ENCODE measurements around the gene EFNA1.
"Not testable (repeated sequence)": the region's sequence is repeated elsewhere in the genome, so short reads cannot be mapped to it uniquely, and the experiment has no call there.

The EFNA1 gene

DNA sequence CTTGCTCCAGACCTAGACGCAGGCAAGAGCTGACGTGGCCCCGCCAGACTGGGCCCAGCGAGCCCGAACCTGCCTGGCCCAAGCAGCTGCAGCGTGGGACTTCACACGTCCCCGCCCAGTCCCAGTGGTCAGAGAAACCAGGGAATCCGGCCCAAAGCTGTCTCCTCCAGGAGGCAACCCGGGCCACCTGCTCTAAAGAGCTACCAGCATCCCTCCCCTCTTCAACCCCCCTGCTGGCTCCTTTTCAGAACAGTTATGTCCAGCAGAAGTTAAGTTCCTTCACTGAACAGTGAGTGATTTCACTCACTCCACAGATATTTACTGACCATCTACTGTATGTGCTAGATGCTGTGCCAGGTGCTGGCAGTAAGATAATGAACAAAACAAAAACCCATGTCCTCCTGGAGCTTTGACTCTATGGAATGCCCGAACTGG, 2.1 kb upstream of the EFNA1 start:
- DNase-seq: no peak

- DNase-seq: no peak
Measured at GRCh38 chr1:155125946-155126555, 1.6 kb upstream of the EFNA1 start.

GRCh38 chr1:155126556-155127104, 1.0 kb upstream of the EFNA1 start:
- no peak for DNase-seq

- DNase-seq: no peak
Measured at GRCh38 chr1:155127967-155128754, 485 bp downstream of the EFNA1 start.

DNA sequence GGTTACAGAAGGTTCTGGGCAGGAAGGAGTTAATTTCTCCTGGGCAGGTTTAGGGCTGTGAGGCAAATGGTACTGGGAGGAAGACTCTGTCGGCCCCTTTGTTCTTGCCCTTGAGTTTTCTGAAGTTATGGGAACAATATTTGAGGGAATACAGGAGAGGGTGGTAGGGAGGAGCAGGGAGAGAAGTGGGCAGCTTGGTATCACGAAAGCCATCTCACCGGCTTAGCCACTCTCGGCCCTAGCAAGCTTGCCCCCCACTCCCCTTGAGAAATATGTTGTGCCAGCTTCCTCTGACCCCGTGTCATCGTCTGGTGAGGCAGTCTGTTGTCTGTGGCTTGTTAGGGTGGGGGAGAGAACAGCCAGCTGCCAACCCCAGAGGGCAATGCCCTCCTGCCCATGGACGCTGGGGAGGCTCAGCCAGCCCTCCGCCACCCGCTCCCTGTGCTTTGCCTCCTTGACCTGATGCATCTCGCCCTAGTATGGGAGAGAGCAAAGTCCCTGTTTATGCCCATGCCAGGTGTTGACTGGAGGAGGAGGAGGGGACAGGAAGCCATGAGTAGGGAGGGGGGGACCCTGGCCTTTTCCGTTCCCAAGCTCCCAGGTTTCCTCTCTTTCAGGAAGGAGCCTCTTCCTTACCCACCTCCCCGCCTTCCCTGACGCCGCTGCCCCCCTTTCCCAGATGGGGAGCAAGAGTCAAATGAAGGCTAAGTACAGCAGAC, 1.2 kb downstream of the EFNA1 start:
- no peak for DNase-seq

- no peak for DNase-seq
Measured at GRCh38 chr1:155130272-155131006, 2.8 kb downstream of the EFNA1 start.

GRCh38 chr1:155131285-155131684, 3.6 kb downstream of the EFNA1 start:
- DNase-seq: no peak

DNA sequence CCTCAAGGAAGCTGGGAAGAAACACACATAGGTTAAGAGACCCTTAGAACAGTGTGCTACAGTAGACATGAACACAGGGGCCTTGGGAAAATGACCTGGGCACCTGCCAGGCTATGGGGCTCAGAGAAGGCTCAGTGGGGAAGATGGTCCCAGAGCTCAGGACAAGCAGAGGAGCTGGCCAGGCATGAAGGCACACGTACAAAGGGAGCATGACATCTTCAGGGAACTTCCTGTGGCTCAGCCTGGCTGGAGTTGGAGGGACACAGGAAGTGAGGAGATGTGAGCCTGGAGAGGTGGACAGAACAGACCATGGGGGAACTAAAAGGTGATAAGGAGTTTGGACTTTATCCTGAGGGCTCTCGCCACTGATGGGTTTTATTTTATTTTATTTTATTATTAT, 4.2 kb downstream of the EFNA1 start:
- DNase-seq: no peak

GRCh38 chr1:155133799-155134281, 6.2 kb downstream of the EFNA1 start:
- DNase-seq: no peak

DNA sequence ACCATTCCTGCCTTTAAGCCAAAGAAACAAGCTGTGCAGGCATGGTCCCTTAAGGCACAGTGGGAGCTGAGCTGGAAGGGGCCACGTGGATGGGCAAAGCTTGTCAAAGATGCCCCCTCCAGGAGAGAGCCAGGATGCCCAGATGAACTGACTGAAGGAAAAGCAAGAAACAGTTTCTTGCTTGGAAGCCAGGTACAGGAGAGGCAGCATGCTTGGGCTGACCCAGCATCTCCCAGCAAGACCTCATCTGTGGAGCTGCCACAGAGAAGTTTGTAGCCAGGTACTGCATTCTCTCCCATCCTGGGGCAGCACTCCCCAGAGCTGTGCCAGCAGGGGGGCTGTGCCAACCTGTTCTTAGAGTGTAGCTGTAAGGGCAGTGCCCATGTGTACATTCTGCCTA, 6.6 kb downstream of the EFNA1 start:
- DNase-seq: no peak

DNA sequence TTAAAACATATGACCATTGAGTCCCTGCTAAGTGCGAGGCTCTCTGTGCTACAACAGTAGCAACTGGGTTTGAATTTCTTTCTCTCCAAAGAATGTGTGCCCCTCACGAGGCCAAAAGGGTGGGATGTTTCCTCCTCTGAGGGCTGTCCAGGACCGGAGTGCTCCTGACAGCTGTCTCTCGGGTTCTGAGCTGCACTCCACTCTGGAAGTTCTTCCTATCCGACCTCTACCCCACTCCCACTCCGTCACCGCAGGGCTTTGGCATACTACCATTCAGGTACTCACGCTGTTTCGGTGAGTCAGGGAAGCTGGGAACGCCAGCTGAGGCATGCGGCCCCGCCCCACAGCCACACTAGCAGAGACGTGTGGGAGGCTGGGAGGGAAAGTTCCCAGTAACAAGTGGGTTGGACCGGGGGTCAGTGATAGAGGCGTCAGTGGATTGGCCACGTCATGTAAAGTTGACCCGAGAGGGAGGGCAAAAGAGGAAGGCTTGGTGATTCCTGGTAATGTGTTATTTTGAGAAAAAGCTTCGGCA, 7.3 kb downstream of the EFNA1 start:
- peak; percentile 81 for DNase-seq

DNA sequence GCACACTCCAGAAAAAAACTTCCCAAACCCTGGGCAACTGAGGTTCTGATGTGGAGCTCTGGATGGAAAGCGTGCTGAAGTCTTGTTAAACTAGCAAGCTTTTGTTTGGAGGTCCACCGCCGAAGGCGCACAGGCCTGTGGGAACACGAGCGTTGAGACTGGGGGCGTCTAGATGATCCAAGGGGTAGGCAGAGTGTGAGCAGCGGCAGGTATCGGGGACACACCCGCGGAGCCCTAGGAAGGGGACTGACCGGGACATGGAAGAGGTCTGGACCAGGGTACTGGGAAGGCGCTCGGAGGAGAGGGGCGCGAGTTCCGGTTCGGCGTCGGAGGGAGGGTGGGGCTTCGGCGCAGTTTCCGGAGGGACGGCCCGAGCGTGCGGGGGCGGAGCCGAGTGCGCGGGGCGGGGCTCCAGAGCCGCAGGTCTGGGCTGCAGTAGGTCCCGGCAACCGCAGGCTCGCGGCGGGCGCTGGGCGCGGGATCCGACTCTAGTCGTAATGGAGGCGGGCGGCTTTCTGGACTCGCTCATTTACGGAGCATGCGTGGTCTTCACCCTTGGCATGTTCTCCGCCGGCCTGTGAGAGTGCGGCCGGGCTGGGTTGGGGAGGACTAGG, 7.8 kb downstream of the EFNA1 start, which contains the start of gene SLC50A1:
TSS of gene SLC50A1 (plus strand) at position 438 of the 614 bp plus-strand sequence. CDS start at position 498, 60 bp downstream.
- DNase-seq: peak; percentile 90

- no peak for DNase-seq
Measured at GRCh38 chr1:155136748-155137147, 9.1 kb downstream of the EFNA1 start.

- DNase-seq: no peak
Measured at GRCh38 chr1:155137154-155137949, 9.7 kb downstream of the EFNA1 start.

GRCh38 chr1:155139895-155140629, 12.4 kb downstream of the EFNA1 start, which contains the start of gene DPM3:
Gene DPM3, minus strand, starts transcription at chr1:155140531. Its CDS starts 291 bp downstream, at chr1:155140240.
- peak; percentile 51 for DNase-seq

- no peak for DNase-seq
Measured at GRCh38 chr1:155140630-155140953, 12.9 kb downstream of the EFNA1 start.

GRCh38 chr1:155141749-155142148, 14.1 kb downstream of the EFNA1 start:
- DNase-seq: no peak

DNA sequence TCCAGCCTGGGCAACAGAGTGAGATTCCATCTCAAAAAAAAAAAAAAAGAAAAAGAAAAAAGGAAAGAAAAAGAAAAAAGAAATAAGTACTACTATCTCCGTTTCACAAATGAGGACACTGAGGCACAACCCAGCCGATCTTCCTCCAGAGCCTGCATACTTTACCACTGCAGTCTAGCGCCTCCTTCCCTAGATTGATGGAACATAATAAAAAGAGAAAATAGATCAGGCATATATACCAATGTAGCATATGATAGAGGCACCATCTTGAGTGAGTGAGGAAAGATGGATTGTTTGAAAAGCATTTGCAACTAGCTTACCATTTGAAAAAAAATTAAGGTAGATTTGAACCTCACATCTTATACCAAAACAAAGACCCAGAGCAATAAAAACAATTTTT, 17.8 kb downstream of the EFNA1 start:
- no peak for DNase-seq

DNA sequence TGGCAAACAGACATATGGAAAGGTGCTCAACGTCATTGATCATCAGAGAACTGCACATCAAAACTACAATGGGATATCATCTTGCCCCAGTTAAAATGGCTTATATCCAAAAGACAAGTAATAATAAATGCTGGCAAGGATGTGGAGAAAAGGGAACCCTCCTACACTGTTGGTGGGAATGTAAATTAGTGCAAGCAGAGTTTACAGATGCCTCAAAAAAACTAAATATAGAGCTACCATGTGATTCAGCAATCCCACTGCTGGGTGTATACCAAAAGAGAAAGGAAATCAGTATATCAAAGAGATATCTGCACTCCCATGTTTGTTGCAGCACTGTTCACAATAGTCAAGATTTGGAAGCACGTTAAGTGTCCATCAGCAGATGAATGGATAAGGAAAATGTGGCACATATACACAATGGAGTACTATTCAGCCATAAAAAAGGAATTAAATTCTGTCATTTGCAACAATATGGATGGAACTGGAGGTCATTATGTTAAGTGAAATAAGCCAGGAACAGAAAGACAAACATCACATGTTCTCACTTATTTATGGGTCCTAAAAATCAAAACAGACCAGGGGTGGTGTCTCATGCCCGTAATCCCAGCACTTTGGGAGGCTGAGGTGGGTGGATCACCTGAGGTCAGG, 28.4 kb downstream of the EFNA1 start:
- DNase-seq: not testable (repeated sequence)

GRCh38 chr1:155158991-155159390, 31.3 kb downstream of the EFNA1 start:
- DNase-seq: no peak

All from T1000 (cell line).